Testis (tissue), 2 donors: ENCODE measurements around the gene AGAP1.

Source experiments
- CTCF ChIP-seq, 3 experiments: fragments of 450-650 bp in 2 of 3; fragments of 200-600 bp in 1 of 3; sonication (generic) in 1 of 3; IDR thresholded peaks; one replicate each; pipeline ENCODE4 v1.5.1; 2016 to 2019; ENCODE audit warnings: antibody characterized with exemption in 3 of 3, mild to moderate bottlenecking in 2 of 3, moderate library complexity in 1 of 3
- POLR2A ChIP-seq: fragments of 450-650 bp; IDR thresholded peaks from one replicate; pipeline ENCODE4 v1.6.1; 2017; ENCODE audit warnings: antibody characterized with exemption, mild to moderate bottlenecking, moderate library complexity

DNA sequence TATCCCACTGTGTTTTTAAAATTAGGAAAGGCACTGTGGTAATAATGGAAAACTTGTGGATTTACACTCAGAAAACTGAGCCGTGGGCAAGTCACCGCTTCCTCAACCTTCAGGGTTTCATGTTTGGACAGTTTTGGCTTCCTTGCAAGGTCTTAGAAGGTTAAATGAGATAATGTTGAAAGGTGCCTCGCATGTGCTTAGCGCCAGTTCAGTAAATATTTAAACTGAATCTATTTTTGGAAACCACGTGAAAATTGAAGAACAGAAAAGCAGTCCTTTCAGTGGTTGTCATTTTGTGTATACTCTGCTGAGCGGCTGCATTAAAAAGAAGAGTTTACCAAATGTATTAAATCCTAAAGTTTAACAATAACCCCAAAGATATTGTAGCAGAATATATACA is 15.2 kb upstream of the AGAP1 start:
- TF ChIP-seq CTCF (IDR thresholded peaks at IDR 0.05) (no peak), POLR2A (no peak)
